GM18508 (cell line): ENCODE results near the gene NACC2.

Source experiments
- ATAC-seq: cut with Tn5 transposase; IDR thresholded peaks from one replicate; pipeline ENCODE4 v1.9.1; 2021; ENCODE audit warnings: moderate number of reproducible peaks; ENCODE audit not compliant: insufficient read depth, unreplicated experiment

NACC2 gene

DNA sequence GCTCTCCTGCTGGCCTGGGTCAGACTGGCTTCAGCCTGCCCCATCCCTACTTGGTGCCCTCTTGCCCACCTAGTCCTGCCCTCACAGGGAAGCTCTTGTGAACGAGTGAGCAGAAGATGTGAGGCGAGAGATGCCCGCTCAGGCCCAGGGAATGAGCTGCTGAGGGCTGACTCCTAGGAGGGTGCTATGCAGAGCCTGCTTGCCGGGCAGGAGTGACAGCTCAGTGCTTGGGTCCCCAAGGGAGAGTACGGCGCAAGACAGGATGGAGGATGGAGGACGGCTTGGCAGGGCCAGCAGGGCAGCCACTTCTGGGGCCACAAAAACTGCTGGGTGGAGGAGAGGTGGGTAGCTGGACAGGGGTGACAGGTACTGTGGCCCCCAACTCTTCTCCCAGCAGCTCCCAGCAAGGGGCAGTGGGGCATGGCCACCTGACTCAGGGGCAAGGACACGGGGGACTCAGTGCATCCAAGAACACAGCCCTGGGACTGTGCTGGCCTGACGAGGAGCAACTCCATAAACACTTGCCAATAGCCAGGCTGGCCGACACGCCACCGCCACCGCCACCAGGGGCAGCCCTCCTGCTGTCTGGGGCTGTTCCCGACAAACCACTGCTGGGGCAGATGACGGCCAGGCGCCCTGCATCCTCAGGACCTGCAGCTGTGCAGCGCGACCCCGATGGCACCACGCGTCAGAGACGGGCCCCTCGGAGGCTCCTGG is 78.4 kb downstream of the NACC2 start:
- no peak for ATAC-seq

GRCh38 chr9:136015656-136016571 is 79.2 kb downstream of the NACC2 start:
- no peak for ATAC-seq

GRCh38 chr9:136014924-136015633 is 80.0 kb downstream of the NACC2 start:
- ATAC-seq, result no peak

DNA sequence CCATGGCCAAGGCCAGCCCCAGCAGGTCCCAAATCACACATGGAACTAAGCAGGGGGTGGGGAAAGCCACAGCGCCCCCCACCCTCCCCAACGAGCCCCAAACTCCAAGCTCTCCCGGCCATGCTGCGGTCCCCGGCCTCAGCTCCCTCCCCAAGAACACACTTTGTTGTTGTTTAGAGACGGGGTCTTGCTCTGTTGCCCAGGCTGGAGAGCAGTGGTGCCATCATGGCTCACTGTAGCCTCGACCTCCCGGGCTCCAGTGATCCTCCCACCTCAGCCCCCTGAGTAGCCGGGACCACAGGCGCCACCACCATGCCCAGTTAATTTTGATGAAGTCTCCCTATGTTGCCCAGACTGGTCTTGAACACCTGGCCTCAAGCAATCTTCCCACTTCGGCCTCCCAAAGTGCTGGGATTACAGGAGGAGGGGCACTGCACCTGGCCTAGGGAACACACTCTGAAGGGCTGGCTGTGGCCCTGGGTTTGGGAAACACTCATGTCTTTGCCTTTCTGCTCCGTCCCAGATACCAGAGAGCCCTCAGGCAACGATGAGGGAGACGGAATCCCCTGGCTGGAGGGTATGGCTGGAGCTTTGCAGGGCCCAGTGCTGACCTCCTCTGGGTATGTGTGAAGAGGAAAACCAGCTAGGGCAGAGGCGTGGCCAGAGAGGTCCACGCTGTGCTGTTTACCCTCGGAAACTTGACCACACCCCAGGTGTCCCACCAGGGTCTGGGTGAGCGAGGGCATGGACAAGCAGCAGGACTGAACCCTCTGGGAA is 80.8 kb downstream of the NACC2 start:
- no peak for ATAC-seq

DNA sequence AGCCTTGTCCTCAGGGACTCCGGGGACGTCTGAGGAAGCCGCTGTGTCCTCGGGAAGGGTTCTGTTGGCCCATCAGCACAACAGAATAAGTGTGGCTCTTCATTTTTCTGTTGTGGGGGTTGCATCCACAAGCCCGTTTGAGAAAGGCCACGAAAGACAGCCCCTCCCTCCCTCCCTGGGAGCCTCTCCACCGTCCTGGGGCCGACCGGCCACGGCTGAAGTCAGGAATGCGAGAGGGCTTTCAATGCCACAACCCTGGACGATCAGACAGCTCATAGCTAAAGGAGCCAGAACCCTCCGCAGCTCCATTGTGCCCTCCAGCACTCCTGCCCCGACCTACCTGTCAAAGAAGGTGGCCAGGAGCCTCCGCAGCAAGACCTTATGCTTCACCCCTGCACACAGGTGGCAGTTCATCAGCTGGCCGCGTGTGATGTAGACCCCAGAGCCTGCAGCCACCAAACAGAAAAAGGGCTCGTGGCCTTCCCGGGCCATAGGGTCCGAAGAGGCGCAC is 81.5 kb downstream of the NACC2 start:
- no peak for ATAC-seq

DNA sequence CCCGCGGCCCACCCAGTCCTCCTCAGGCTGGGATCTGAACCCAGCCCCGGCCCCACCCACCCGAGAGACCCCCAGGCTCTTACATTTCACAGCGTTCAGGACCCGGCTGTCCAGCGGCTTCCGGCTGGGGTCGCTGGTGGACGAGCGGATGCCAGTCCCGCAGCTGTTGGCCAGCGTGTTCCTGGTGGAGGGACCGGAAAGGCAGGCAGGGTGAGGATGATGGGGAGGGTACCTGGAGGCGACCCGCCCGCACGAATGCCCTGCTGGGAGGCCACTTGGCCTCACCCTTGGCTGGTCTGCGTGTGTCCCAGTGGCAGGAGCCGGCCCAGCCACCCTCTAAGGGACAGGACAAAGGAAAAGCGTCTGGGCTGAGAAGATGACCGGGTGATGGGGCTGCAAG is 82.0 kb downstream of the NACC2 start:
- no peak for ATAC-seq

- ATAC-seq, result no peak
Observed at GRCh38 chr9:136012651-136013050, 82.4 kb downstream of the NACC2 start.

DNA sequence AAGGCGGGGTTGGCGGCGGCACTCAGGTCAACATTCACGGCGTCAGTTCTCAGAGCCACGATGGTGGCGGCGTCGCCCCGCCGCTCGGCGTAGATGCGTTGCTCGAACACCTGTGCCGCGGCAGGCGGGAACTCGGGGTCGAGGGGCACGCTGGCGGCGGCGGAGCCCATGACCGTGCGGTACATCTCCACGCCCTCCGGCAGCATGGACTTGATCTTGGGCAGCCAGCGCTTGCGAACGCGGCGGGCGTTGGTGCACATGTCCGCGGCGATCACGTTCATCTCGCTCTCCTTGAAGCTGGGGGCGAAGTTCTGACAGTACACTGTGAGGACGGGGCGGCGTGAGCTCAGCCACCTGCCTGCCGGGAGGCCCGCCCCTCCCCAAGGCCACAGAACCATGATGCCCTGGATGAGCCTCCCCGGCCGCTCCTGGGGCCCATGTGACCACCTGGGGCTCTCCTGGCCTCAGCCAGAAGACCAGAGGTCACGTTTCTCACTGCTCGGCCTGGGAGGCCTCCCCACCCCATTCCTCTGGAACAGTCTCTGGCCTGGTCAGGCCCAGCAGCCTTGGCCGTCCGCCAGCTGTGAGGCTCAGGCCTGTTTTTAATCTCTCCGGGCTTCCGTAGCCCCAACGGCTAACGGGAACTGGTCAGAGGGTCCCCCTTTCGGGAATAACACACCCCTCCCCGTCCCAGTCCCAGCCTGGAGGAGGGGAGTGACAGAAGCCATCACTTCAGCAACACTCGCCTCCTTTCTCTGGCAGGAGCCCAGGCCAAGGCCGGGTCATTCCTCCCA is 83.2 kb downstream of the NACC2 start:
- no peak for ATAC-seq

DNA sequence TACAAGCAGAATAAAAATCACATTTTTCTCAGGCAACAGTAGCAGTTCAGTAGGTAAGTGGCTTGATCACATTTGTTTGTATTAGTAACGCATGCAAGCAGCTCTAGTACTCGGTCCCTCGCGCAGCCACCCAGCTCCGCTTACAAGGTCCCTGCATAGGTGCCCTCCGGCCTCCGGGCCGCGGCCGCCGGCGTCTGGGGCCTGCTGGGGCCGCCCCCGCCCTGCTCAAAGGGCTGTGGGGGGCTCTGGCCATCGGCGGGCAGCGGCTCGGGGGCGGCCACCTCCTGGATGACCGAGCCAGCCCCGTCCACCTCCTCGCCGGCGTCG is 83.8 kb downstream of the NACC2 start:
- no peak for ATAC-seq

- ATAC-seq, result no peak
Observed at GRCh38 chr9:136010615-136011361, 84.3 kb downstream of the NACC2 start.

DNA sequence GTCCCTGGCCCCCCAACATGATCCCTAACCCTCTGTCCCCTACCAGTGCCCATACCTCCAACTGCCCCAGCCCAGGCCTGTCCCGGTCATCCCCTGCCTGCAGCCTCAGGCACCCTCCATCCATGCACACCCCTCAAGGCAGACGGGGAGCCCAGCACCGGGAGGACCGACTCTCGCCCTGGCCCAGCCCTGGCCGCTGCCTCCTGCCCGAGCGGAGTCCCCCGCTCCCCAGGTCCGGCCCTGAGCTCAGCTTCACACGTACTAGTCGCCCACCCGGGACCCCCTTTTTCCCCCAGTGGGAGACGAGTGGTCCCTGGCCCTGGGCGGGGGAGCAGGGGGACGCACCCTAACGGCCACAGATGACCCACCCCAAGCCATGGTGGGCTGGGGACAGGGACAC is 84.9 kb downstream of the NACC2 start:
- ATAC-seq, result no peak

DNA sequence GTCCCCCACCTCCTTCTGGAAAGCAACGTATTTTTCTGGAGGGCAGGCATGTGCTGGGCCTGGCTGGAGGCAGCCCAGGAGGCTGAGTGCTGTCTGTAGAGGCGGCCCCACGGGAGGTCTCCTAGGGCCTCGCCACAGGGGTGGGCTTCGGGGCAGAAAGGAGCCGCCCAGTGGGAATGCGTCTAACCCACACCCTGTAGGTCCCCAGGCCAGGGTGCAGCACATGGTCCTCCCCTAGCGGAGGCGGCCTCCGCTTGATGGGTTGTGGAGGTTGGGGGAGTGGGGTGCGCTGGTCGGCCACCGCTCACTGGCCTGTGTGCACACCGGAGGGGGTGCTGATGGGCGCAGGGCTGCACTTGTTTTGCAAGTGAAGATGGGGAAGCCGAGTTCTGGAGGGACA is 85.6 kb downstream of the NACC2 start:
- ATAC-seq, result no peak

GRCh38 chr9:136008693-136008997 is 86.4 kb downstream of the NACC2 start:
- ATAC-seq, result no peak

- ATAC-seq, result no peak
Observed at GRCh38 chr9:136007934-136008692, 87.0 kb downstream of the NACC2 start.

DNA sequence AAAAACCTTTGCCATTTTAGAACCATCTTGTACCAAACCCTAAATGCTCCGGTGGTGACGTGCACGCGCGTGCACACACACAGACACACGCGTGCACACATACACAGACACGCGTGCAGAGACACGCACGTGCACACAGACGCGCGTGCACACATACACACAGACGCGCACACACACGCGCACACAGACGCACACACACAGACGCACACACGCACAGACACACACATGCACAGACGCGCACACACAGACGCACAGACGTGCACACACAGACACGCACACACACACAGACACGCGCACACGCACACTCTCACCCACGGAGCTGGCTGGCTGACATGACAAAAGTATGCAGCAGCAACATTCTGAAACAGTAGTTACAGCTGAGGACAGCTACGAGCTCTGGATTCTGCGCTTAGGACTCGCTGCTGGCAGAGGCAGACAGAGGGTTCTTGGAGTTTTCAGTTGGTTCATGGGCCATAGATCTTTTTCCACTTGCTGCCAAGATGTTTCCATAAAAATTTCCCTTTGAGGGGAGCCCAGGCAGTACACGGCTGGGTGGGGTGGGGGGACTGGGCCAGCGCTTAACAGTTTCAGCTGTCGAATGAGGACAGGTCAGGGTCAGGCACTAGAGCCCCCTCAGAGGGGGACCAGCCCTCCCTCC is 87.7 kb downstream of the NACC2 start:
- no peak for ATAC-seq

DNA sequence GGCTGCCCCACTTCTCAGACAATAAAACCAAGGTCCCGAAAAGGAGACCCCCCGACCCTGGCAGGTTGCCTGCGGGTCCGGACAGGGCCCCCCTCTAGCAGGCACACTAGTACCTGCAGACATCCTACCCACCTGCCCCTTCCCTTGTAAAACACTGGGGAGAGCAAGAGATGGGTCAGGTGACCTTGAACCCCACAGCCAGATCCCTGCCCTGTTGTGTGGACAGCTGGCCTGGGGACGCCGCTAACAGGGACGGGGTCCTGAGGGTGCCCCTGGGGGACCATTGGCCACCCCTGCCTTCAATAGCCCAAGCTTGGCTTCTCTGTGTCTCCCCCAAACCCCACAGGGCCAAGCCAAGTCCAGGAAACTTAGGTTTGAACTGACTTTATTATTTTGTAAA is 88.9 kb downstream of the NACC2 start:
- no peak for ATAC-seq

DNA sequence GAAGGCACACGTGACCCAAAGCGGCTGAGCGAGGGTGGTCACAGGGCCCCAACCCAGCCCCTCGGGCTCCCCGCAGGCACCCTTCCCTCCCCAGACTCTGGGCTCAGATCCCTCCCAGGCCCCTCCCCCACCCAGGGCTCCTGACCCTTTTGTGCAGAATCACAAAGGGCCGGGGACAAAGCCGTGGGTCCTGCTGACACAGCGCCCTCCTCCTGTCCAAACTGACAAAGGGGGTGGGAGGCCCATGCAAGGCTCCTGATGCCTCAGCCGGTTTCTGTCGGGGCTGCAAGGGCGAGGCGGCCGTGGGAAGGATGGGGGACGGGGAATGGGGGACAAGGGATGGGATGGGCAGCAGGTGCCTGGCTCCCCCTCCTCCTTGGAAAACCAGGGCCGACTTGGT is 90.4 kb downstream of the NACC2 start:
- ATAC-seq, result no peak

DNA sequence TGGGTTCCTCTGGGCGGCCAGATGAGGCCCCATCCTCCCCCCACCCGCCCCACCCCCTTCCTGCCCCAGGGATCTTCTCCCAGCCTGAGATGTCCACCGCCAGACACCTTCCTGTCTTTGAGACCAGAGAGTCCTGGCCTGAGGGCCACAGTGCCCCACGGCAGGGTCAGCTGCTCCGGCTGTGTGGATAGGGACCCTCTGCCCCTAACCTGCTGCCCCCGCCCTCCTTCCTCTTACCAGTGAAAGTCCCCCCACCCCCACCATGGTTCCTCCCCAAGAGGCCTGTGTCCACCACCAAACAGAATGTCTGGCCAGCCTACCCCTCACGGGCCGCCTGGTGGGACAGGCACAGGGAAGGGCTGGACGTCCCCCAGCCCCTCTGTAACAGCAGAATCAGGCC is 90.9 kb downstream of the NACC2 start:
- no peak for ATAC-seq
